Measurements from ENCODE around the gene PLAAT2. TPM values are rescaled to one million over a fixed set of nuclear protein-coding genes. Genes with fewer than 3 reads are reported as not detected.
"Not testable (repeated sequence)": the region's sequence is repeated elsewhere in the genome, so short reads cannot be mapped to it uniquely, and the experiment has no call there.

PLAAT2 gene
- total and polyA plus RNA-seq, 3 experiments from 2014 or later = 0.31 TPM; not detected in 2

- Mint-ChIP-seq H3K36me3 (peaks cover 0 to 2% (median 2%) of the 10 kb centered on the region in 3 donors), H3K4me3 (peak overlapping the region in 1 of 7 donors; percentile 24)
Observed at GRCh38 chr11:63608353-63609345, 45.5 kb upstream of the PLAAT2 start.

GRCh38 chr11:63603180-63603518 lies 40.0 kb upstream of the PLAAT2 start:
- DNase-seq = no peak
- Mint-ChIP-seq H3K4me1 (peaks cover 12 to 15% (median 14%) of the 10 kb centered on the region in 3 donors), H3K27ac (peak overlapping the region in 1 of 8 donors; percentile 69), H3K27me3 (no peaks in the 10 kb centered on the region), H3K4me3 (no peak overlapping the region), H3K36me3 (peaks cover 0 to 2% (median 1%) of the 10 kb centered on the region in 3 donors), H3K9me3 (no peaks in the 10 kb centered on the region)
- H3K4me1 ChIP-seq (ENCODE audit: insufficient read depth, low read length) = no peaks in the 10 kb centered on the region
- POLR2A ChIA-PET = no interaction called here
- no peaks in the 10 kb centered on the region for H3K36me3 ChIP-seq (ENCODE audit: insufficient read depth, low read length)
- no peaks in the 10 kb centered on the region for H3K9me3 ChIP-seq (ENCODE audit: low read length)
- no peaks in the 10 kb centered on the region for H3K27me3 ChIP-seq (ENCODE audit: insufficient read depth, low read length, poor library complexity, severe bottlenecking)
- H3K4me3 ChIP-seq (ENCODE audit: low read length) = no peak overlapping the region
- no peak overlapping the region for H3K27ac ChIP-seq (ENCODE audit: low read depth, low read length)
- CTCF ChIA-PET = no interaction called here

More at GRCh38 chr11:63608353-63609345, 45.5 kb upstream of the PLAAT2 start:
- H3K27me3 ChIP-seq (ENCODE audit: insufficient read depth, low read length, poor library complexity, severe bottlenecking) = no peaks in the 10 kb centered on the region
- no peaks in the 10 kb centered on the region for H3K36me3 ChIP-seq (ENCODE audit: insufficient read depth, low read length)
- H3K4me1 ChIP-seq (ENCODE audit: insufficient read depth, low read length) = no peaks in the 10 kb centered on the region
- Mint-ChIP-seq H3K4me1 (peaks cover 29 to 50% (median 45%) of the 10 kb centered on the region in 3 donors), H3K27ac (peak overlapping the region in 4 of 8 donors; percentile 3 to 85 (median 70)), H3K9me3 (no peaks in the 10 kb centered on the region), H3K27me3 (no peaks in the 10 kb centered on the region)
- CTCF ChIA-PET = interaction anchor here (1.5 kb wide), 1 partner anchor 129 kb away, joined by 3 read pairs; no protein-coding TSS in a partner anchor
- no peak overlapping the region for H3K27ac ChIP-seq (ENCODE audit: low read depth, low read length)
- no peaks in the 10 kb centered on the region for H3K9me3 ChIP-seq (ENCODE audit: low read length)
- POLR2A ChIA-PET = interaction anchor here (0.6 kb wide), 1 partner anchor 727 kb away, joined by 3 read pairs; no protein-coding TSS in a partner anchor
- no peak for DNase-seq
- no peak overlapping the region for H3K4me3 ChIP-seq (ENCODE audit: low read length)

- H3K27me3 Mint-ChIP-seq; H3K27ac Mint-ChIP-seq; H3K4me1 ChIP-seq (ENCODE audit: insufficient read depth, low read length); H3K4me3 Mint-ChIP-seq; DNase-seq; H3K36me3 Mint-ChIP-seq; H3K4me3 ChIP-seq (ENCODE audit: low read length); H3K27me3 ChIP-seq (ENCODE audit: insufficient read depth, low read length, poor library complexity, severe bottlenecking); POLR2A ChIA-PET; H3K27ac ChIP-seq (ENCODE audit: low read depth, low read length); H3K9me3 Mint-ChIP-seq; H3K9me3 ChIP-seq (ENCODE audit: low read length); H3K36me3 ChIP-seq (ENCODE audit: insufficient read depth, low read length); CTCF ChIA-PET: not testable (repeated sequence)
- H3K4me1 Mint-ChIP-seq = peaks cover 11 to 15% (median 14%) of the 10 kb centered on the region in 3 donors
Observed at GRCh38 chr11:63602290-63603179, 39.4 kb upstream of the PLAAT2 start.

- ChIA-PET CTCF (no interaction called here), POLR2A (no interaction called here)
- Histone ChIP-seq H3K4me1 (ENCODE audit: insufficient read depth, low read length) (no peaks in the 10 kb centered on the region), H3K36me3 (ENCODE audit: insufficient read depth, low read length) (no peaks in the 10 kb centered on the region), H3K27ac (ENCODE audit: low read depth, low read length) (no peak overlapping the region), H3K9me3 (ENCODE audit: low read length) (no peaks in the 10 kb centered on the region), H3K4me3 (ENCODE audit: low read length) (no peak overlapping the region), H3K27me3 (ENCODE audit: insufficient read depth, low read length, poor library complexity, severe bottlenecking) (no peaks in the 10 kb centered on the region)
- DNase-seq = no peak
- H3K27me3 Mint-ChIP-seq = no peaks in the 10 kb centered on the region
- H3K36me3 Mint-ChIP-seq = peaks cover 5 to 22% (median 6%) of the 10 kb centered on the region in 3 donors
- no peak overlapping the region for H3K4me3 Mint-ChIP-seq
- H3K9me3 Mint-ChIP-seq = no peaks in the 10 kb centered on the region
- peaks cover 9 to 11% (median 9%) of the 10 kb centered on the region in 3 donors for H3K4me1 Mint-ChIP-seq
- peak overlapping the region in 3 of 8 donors; percentile 37 to 54 (median 43) for H3K27ac Mint-ChIP-seq
Observed at GRCh38 chr11:63599211-63600122, 36.3 kb upstream of the PLAAT2 start.

GRCh38 chr11:63598556-63598955 lies 35.4 kb upstream of the PLAAT2 start:
- ChIA-PET CTCF (no interaction called here), POLR2A (no interaction called here)
- Mint-ChIP-seq H3K4me1 (peaks cover 9 to 11% (median 9%) of the 10 kb centered on the region in 3 donors), H3K27ac (peak overlapping the region in 1 of 8 donors; percentile 52), H3K4me3 (peak overlapping the region in 1 of 7 donors; percentile 41), H3K9me3 (no peaks in the 10 kb centered on the region), H3K27me3 (no peaks in the 10 kb centered on the region), H3K36me3 (peaks cover 5 to 29% (median 11%) of the 10 kb centered on the region in 3 donors)
- Histone ChIP-seq H3K27me3 (ENCODE audit: insufficient read depth, low read length, poor library complexity, severe bottlenecking) (no peaks in the 10 kb centered on the region), H3K36me3 (ENCODE audit: insufficient read depth, low read length) (no peaks in the 10 kb centered on the region), H3K4me3 (ENCODE audit: low read length) (no peak overlapping the region), H3K27ac (ENCODE audit: low read depth, low read length) (no peak overlapping the region), H3K4me1 (ENCODE audit: insufficient read depth, low read length) (no peaks in the 10 kb centered on the region), H3K9me3 (ENCODE audit: low read length) (no peaks in the 10 kb centered on the region)
- no peak for DNase-seq

GRCh38 chr11:63595296-63595695 lies 32.1 kb upstream of the PLAAT2 start:
- Mint-ChIP-seq H3K27ac (peak overlapping the region in 3 of 8 donors; percentile 17 to 60 (median 23)), H3K9me3 (no peaks in the 10 kb centered on the region), H3K36me3 (peaks cover 15 to 48% (median 22%) of the 10 kb centered on the region in 3 donors), H3K4me3 (no peak overlapping the region), H3K4me1 (peaks cover 4 to 11% (median 9%) of the 10 kb centered on the region in 3 donors), H3K27me3 (peaks cover 0 to 1% of the 10 kb centered on the region in 2 donors)
- no peaks in the 10 kb centered on the region for H3K4me1 ChIP-seq (ENCODE audit: insufficient read depth, low read length)
- no peak overlapping the region for H3K27ac ChIP-seq (ENCODE audit: low read depth, low read length)
- H3K27me3 ChIP-seq (ENCODE audit: insufficient read depth, low read length, poor library complexity, severe bottlenecking) = no peaks in the 10 kb centered on the region
- POLR2A ChIA-PET = no interaction called here
- DNase-seq = no peak
- CTCF ChIA-PET = no interaction called here
- H3K36me3 ChIP-seq (ENCODE audit: insufficient read depth, low read length) = no peaks in the 10 kb centered on the region
- no peaks in the 10 kb centered on the region for H3K9me3 ChIP-seq (ENCODE audit: low read length)
- H3K4me3 ChIP-seq (ENCODE audit: low read length) = no peak overlapping the region

- Mint-ChIP-seq H3K36me3 (peaks cover 23 to 64% (median 35%) of the 10 kb centered on the region in 3 donors), H3K4me1 (peaks cover 0 to 6% (median 2%) of the 10 kb centered on the region in 3 donors), H3K4me3 (no peak overlapping the region), H3K9me3 (no peaks in the 10 kb centered on the region), H3K27ac (peak overlapping the region in 3 of 8 donors; percentile 15 to 29 (median 17)), H3K27me3 (peaks cover 0 to 1% of the 10 kb centered on the region in 2 donors)
- H3K36me3 ChIP-seq (ENCODE audit: insufficient read depth, low read length) = no peaks in the 10 kb centered on the region
- no peaks in the 10 kb centered on the region for H3K9me3 ChIP-seq (ENCODE audit: low read length)
- H3K27me3 ChIP-seq (ENCODE audit: insufficient read depth, low read length, poor library complexity, severe bottlenecking) = no peaks in the 10 kb centered on the region
- POLR2A ChIA-PET = no interaction called here
- H3K4me3 ChIP-seq (ENCODE audit: low read length) = no peak overlapping the region
- H3K27ac ChIP-seq (ENCODE audit: low read depth, low read length) = no peak overlapping the region
- DNase-seq = no peak
- CTCF ChIA-PET = interaction anchor here (1.8 kb wide), 1 partner anchor 43 kb away, joined by 4 read pairs; no protein-coding TSS in a partner anchor
- H3K4me1 ChIP-seq (ENCODE audit: insufficient read depth, low read length) = no peaks in the 10 kb centered on the region
Observed at GRCh38 chr11:63592975-63593395, 29.8 kb upstream of the PLAAT2 start.
